Measurements from ENCODE around the gene TMEM95. TPM values are rescaled to one million over a fixed set of nuclear protein-coding genes. Genes with fewer than 3 reads are reported as not detected.

TMEM95 gene
- total RNA-seq (2022) (not detected in 2 replicates), Bru-seq, nascent RNA (percentile 36 among the genes with signal in this experiment), BruChase-seq, experiment 1, labeled RNA remaining after a 6-hour chase (percentile 15 among the genes with signal in this experiment), BruChase-seq, experiment 2, labeled RNA remaining after a 2-hour chase (percentile 12 among the genes with signal in this experiment)
- long read RNA-seq: 0 reads

GRCh38 chr17:7355053-7355452 lies at the start of gene TMEM95:
TSS of gene TMEM95 (plus strand) at chr17:7355156. CDS start at chr17:7355205, 49 bp downstream.
- TF ChIP-seq CTCF (IDR thresholded peaks at IDR 0.05; ENCODE audit: unreplicated experiment): no peak
- BruUV-seq (replicated peaks): no TSS peak
- Mint-ChIP-seq H3K4me1 (ENCODE audit: insufficient read depth, unreplicated experiment) (peaks cover 11% of the 10 kb centered on the region), H3K4me3 (ENCODE audit: unreplicated experiment) (peak within 1 kb of the TSS; percentile 85), H3K36me3 (ENCODE audit: insufficient read depth, unreplicated experiment) (peaks cover 14% of the 10 kb centered on the region), H3K27me3 (ENCODE audit: insufficient read depth, unreplicated experiment) (no peaks in the 10 kb centered on the region), H3K27ac (ENCODE audit: low read depth, unreplicated experiment) (peak within 1 kb of the TSS; percentile 93), H3K9me3 (ENCODE audit: unreplicated experiment) (no peaks in the 10 kb centered on the region)
- ChIA-PET POLR2A (interaction anchor here (0.6 to 7.3 kb wide), 21 partner anchors 20 to 577 kb away, joined by 3 to 76 read pairs (median 5); partner anchors contain the start of genes GPS2, NEURL4, PLSCR3 and POLR2A), CTCF (interaction anchor here (0.6 to 6.0 kb wide), 21 partner anchors 15 to 332 kb away, joined by 3 to 57 read pairs (median 5); partner anchors contain the start of genes POLR2A, TMEM102 and TP53)
- DNase-seq (ENCODE audit: unreplicated experiment): no peak
- intact Hi-C loops (cut with micrococcal nuclease): loop anchor here (2.0 to 10.0 kb wide), 2 partner anchors 26 to 330 kb away; partner anchors contain the start of genes TNK1, TP53 and WRAP53

GRCh38 chr17:7306911-7307685 lies 47.9 kb upstream of the TMEM95 start, which contains the start of gene EIF5A:
TSS of gene EIF5A (plus strand) at chr17:7307628. CDS start at chr17:7309636, 2,008 bp downstream.
- H3K9me3 Mint-ChIP-seq (ENCODE audit: unreplicated experiment): no peaks in the 10 kb centered on the region
- peaks cover 24% of the 10 kb centered on the region for H3K4me1 Mint-ChIP-seq (ENCODE audit: insufficient read depth, unreplicated experiment)
- H3K27me3 Mint-ChIP-seq (ENCODE audit: insufficient read depth, unreplicated experiment): no peaks in the 10 kb centered on the region
- DNase-seq (ENCODE audit: unreplicated experiment): peak; percentile 100
- intact Hi-C loops (cut with micrococcal nuclease): no loop called here
- H3K27ac Mint-ChIP-seq (ENCODE audit: low read depth, unreplicated experiment): peak within 1 kb of the TSS; percentile 90
- peak within 1 kb of the TSS; percentile 88 for H3K4me3 Mint-ChIP-seq (ENCODE audit: unreplicated experiment)
- ChIA-PET CTCF (no interaction called here), POLR2A (interaction anchor here (0.6 to 0.7 kb wide), 3 partner anchors 22 to 363 kb away, joined by 3 read pairs; no protein-coding TSS in a partner anchor)
- no peak for TF ChIP-seq CTCF (IDR thresholded peaks at IDR 0.05; ENCODE audit: unreplicated experiment)
- peaks cover 48% of the 10 kb centered on the region for H3K36me3 Mint-ChIP-seq (ENCODE audit: insufficient read depth, unreplicated experiment)
- BruUV-seq (replicated peaks): no TSS peak

- DNase-seq (ENCODE audit: unreplicated experiment): no peak
- Mint-ChIP-seq H3K9me3 (ENCODE audit: unreplicated experiment) (no peaks in the 10 kb centered on the region), H3K36me3 (ENCODE audit: insufficient read depth, unreplicated experiment) (peaks cover 57% of the 10 kb centered on the region), H3K27ac (ENCODE audit: low read depth, unreplicated experiment) (peak overlapping the region; percentile 90), H3K4me3 (ENCODE audit: unreplicated experiment) (peak overlapping the region; percentile 88), H3K27me3 (ENCODE audit: insufficient read depth, unreplicated experiment) (no peaks in the 10 kb centered on the region), H3K4me1 (ENCODE audit: insufficient read depth, unreplicated experiment) (peaks cover 25% of the 10 kb centered on the region)
- ChIA-PET POLR2A (interaction anchor here (0.7 to 3.0 kb wide), 16 partner anchors 12 to 262 kb away, joined by 3 to 18 read pairs (median 3); partner anchors contain the start of genes GABARAP, NEURL4 and POLR2A), CTCF (interaction anchor here (0.6 to 1.8 kb wide), 4 partner anchors 11 to 43 kb away, joined by 3 to 10 read pairs (median 4); partner anchors contain the start of gene SLC2A4)
- BruUV-seq (replicated peaks): no TSS peak
- peak; percentile 11 for TF ChIP-seq CTCF (IDR thresholded peaks at IDR 0.05; ENCODE audit: unreplicated experiment)
- intact Hi-C loops (cut with micrococcal nuclease): no loop called here
Measured at GRCh38 chr17:7307686-7308624, 47.0 kb upstream of the TMEM95 start.

Data from MCF 10A (cell line).